HG03439 (cell line): Measurements from ENCODE around the gene ARPIN.
"Not testable (repeated sequence)": the region's sequence is repeated elsewhere in the genome, so short reads cannot be mapped to it uniquely, and the experiment has no call there.

Source experiments
- ATAC-seq: cut with Tn5 transposase; IDR thresholded peaks from one replicate; pipeline ENCODE4 v1.9.1; 2021; ENCODE audit warnings: mild to moderate bottlenecking, moderate library complexity; ENCODE audit not compliant: unreplicated experiment

The ARPIN gene

DNA sequence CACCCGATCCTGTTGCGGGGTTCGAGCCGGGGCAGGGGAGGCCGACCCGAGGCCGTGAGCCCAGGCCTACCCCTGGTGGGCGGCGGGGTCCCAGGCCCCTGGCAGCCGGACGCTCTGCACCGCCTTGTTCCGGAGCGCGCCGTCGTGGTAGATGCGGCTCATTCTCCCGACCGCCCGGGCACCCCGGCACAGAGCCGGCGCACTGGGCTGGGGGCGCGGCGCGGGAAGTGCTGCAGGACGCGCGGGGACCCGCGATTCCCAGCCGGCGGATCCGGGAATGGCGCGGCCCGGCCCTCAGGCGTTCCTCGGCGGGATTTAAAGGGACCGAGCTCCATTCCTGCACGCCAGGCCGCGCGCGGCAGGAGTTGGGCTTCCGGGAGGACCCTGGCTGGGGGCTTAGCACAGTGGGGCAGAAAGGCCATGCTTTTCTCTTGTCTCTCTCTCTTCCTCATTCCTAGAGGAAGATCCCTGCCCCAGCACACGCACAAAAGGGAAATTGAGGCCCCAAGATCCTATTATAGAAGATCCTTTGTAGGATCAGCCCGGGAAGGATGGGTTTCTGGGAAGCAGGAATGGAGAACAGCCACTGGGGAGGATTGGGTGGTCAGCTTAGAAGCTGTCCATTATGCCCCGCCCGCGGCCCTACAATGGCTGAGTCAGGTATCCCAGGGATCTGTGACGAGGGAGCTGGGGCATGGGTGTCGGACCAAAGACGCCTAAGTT lies at the start of gene ARPIN:
Gene ARPIN (minus strand): TSS at position 279 of the 723 bp plus-strand sequence. CDS start 117 bp downstream, at position 162.
- ATAC-seq, result no peak

DNA sequence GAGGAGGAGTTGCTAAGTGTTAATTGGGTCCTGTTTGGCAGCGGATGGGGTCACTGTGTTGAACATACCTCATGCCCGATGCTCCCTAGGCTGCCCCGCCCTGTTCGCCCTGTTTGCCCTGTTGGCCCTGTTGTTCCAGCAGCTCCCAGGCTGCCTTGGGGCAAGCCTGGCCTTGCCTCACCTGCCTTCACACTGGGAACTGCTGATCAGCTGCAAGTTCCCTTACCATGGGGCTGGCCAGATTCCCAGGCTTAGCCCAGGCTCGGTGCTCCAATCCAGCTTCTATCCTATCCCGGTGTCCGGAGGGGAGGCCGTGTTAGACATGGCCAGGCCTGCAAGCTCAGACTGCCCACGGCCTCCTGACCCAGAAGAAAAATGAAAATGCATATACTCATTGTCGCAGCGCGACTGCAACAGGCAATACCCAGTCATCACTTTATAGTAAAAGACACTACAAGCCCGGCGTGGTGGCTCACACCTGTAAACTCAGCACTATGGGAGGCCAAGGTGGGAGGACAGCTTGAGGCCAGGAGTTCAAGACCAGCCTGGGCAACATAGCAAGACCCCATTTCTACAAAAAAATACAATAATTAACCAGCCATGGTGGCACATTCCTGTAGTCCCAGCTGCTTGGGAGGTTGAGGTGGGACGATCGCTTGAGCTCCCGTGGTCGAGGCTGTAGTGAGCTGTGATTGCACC lies 45.5 kb upstream of the ARPIN start:
- no peak for ATAC-seq

- ATAC-seq, result not testable (repeated sequence)
Observed at GRCh38 chr15:89955449-89955998, 42.8 kb upstream of the ARPIN start.

GRCh38 chr15:89954541-89954940 lies 41.8 kb upstream of the ARPIN start:
- ATAC-seq, result no peak

GRCh38 chr15:89948796-89949195 lies 36.0 kb upstream of the ARPIN start:
- ATAC-seq, result no peak

DNA sequence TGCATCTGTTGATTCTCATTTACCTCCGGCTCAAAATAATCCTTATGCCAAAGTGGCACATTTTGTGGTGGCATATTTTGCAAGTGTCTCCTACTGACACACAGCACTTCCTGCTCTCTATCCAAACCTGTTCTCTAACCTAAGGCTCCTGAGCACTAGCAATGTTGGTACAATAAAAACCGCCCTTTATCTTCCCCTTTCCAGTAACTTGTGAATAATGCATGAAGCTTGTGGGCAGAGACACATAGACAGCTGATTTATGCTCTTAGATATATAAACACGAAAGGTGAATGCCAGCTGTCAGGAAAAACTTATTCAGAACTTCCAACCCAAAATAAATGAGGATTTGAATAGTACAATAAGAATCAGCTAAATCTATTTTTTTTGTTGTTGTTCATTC lies 34.6 kb upstream of the ARPIN start:
- ATAC-seq, result no peak

- ATAC-seq, result no peak
Observed at GRCh38 chr15:89946681-89947299, 34.0 kb upstream of the ARPIN start.

GRCh38 chr15:89943721-89944120 lies 31.0 kb upstream of the ARPIN start:
- not testable (repeated sequence) for ATAC-seq

DNA sequence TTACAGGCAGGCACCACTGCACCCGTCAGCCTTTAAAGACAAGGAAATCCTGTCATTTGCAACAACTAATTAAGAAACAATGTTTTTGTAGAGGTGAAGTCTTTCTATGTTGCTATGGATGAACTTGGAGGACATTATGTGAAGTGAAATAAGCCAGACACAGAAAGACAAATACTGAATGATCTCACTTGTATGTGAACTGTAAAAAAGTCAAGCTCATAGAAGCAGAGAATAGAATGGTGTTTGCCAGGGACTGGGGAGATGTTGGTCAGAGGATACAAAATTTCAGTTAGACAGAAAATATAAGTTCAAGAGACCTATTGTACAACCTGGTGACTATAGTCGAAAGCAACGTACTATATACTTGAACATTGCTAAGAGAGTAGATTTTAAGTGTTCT lies 27.2 kb upstream of the ARPIN start:
- ATAC-seq, result no peak

GRCh38 chr15:89939377-89939776 lies 26.6 kb upstream of the ARPIN start:
- not testable (repeated sequence) for ATAC-seq

DNA sequence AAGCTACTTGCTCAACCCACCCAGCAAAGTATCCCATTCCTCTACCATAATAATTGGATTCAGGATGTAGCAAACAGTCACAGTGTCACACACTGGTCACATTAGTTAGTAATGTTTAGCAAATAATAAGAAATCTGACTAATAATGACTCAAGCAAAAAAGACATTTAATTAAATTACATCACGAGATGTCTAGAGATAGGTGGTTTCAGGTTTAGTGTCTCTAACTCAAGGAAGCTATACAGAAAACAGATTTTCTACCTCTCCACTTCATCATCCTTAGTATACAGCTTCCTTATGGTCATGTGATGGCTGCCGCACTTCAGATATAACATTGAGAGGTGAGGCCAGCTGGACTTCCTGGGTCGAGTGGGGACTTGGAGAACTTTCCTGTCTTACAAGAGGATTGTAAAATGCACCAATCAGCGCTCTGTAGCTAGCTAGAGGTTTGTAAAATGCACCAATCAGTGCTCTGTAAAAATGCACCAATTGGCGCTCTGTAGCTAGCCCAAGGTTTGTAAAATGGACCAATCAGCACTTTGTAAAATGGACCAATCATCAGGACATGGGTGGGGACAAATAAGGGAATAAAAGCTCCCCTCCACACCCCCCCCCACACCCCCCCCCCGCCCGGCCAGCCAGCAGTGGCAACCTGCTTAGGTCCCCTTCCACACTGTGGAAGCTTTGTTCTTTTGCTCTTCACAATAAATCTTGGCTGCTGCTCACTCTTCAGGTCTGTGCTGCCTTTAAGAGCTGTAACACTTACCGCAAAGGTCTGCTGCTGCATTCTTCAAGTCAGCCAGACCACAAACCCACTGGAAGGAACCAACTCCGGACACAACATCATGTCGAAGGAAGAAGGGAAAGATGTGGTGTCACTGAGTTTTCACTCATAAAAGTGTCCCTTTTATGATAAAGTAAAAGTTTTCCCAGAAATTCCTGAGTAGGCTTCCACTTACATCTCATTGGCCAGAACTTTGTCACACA lies 24.9 kb upstream of the ARPIN start:
- ATAC-seq, result no peak

GRCh38 chr15:89936786-89937265 lies 24.1 kb upstream of the ARPIN start:
- ATAC-seq, result no peak

DNA sequence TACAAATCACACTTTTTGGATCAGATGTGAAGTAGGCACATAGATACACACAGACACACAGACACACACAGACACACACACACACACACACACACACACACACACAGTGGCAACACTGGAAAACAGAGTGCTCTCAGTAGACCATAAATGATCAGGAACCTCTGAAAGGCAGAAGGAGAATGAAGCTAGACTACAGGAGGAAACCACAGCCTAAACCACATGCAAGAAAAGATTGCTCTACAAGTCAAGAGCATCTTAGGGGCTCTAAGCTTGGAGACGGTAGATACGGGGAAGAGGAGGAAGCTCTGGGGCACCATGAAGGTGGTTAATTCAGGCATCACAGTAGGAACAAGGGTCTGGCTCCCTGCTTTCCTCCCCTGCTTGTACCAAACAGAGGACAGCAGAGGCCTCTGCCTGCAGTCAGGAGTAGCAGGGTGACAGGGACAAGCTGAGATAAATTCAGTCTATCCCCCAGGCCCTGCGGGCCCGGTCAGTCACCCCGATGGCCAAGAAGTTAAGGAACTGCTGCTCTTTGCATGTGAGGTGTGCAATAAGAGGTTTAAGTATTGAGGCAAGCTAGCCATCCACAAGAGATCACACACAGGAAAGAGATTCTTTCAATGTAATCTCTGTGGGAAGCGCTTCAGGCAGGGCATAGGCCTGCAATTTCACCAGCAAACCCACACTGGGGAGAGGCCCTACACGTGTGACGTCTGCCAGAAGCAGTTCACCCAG lies 23.5 kb upstream of the ARPIN start:
- ATAC-seq, result no peak

DNA sequence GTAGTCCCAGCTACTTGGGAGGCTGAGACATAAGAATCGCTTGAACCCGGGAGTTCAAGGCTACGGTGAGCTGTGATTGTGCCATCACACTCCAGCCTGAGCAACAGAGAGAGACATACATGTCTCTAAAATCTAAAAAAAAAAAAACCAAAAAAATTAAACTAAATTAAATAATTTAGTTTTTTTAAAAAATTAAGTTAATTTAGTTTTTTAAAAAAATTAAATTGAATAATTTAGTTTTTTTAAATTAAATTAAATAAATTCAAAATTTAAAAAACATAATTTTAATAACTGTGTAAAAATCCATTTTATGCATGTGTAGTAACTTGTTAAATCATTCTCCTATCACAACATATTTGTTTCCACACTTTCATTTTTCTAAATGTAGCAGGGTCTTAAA lies 20.1 kb upstream of the ARPIN start:
- no peak for ATAC-seq

DNA sequence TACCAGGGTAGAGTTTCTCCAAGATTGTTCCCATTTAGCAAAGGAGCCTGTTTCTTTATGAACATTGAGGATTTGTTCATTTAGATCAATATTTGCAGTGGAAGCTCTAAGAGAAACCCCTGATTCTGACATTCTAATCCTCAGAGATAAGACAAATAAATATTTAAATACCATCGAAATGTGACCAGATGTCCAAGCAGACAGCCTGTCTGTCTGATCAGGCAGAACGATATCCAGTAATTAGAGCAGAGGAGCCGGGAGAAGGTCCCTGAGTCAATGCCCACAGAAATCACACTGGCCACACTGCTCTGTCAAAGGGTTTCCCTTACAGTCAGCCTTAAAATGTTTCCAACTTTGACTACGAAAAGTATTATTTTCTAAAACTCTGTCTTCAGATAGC lies 15.7 kb upstream of the ARPIN start:
- ATAC-seq, result no peak

GRCh38 chr15:89926158-89926557 lies 13.4 kb upstream of the ARPIN start:
- no peak for ATAC-seq

DNA sequence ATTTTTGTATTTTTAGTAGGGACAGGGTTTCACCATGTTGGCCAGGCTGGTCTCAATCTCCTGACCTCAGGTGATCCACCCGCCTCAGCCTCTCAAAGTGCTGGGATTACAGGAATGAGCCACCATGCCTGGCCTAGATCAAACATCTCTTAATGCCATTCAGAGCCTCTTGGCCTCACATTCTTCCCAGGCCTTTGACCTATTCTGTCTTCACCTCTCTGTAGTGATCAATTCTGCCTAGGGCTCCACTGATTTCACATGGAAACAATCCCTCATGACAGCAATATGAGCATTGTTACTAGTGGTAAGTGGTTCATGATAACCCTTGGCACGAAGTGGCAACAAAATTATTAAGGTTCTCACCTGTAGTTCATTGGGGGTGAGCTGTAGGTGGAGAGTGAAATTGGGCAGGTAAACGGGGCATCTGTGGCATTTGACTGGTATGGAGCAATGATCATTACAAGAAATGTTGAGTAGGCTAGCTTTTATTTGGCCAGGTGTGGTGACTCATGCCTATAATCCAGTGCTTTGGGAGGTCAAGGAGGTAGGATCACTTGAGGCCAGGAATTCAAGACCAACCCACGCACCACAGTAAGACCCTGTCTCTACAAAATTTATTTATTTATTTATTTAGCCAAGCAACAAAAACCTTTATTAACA lies 4.8 kb upstream of the ARPIN start:
- no peak for ATAC-seq

DNA sequence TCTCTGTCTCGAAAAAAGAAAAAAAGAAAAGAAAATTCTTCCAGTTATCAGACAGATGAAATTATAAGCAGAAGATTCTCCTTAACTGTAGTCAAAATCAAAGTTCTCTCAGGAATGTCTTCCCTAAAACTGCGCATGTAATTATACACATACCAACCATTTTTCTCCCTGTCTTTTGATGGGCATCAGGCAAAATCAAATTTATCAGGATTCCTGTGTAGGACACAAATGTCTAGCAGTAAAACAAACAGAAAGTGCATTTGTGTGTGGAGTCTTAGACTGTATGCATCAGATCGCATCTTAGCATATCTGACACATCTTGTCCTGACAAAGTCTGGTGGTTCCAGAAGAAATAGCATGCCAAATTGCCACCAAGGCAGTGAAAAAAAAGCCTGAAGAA lies 3.9 kb upstream of the ARPIN start:
- ATAC-seq, result no peak

GRCh38 chr15:89912145-89912673 lies 543 bp downstream of the ARPIN start:
- no peak for ATAC-seq
